EH (cell line): Measurements from ENCODE around the gene CAMKV.
"Not testable (repeated sequence)": the region's sequence is repeated elsewhere in the genome, so short reads cannot be mapped to it uniquely, and the experiment has no call there.

Experiments used
- DNase-seq: peaks from one replicate; pipeline ENCODE4 v3.0.0-alpha.2; 2015; ENCODE audit warnings: low read depth

The CAMKV gene

GRCh38 chr3:49855662-49856061 lies 14.0 kb downstream of the CAMKV start:
- DNase-seq: no peak

GRCh38 chr3:49845694-49846093 lies 24.0 kb downstream of the CAMKV start:
- DNase-seq: no peak

GRCh38 chr3:49844464-49845183 lies 25.1 kb downstream of the CAMKV start:
- DNase-seq: peak; percentile 10

- no peak for DNase-seq
These were observed 26.7 kb downstream of the CAMKV start for GRCh38 chr3:49842843-49843517.

- DNase-seq: no peak
These were observed 27.9 kb downstream of the CAMKV start for GRCh38 chr3:49841806-49842205.

GRCh38 chr3:49841126-49841696 lies 28.5 kb downstream of the CAMKV start:
- DNase-seq: peak; percentile 20

- DNase-seq: no peak
These were observed 29.3 kb downstream of the CAMKV start for GRCh38 chr3:49840388-49840787.

- peak; percentile 79 for DNase-seq
These were observed 30.4 kb downstream of the CAMKV start for GRCh38 chr3:49839193-49839809.

- DNase-seq: no peak
These were observed 38.4 kb downstream of the CAMKV start for GRCh38 chr3:49831341-49831740.

- no peak for DNase-seq
These were observed 43.7 kb downstream of the CAMKV start for GRCh38 chr3:49826016-49826415.

- not testable (repeated sequence) for DNase-seq
These were observed 46.6 kb downstream of the CAMKV start for GRCh38 chr3:49823131-49823530.

- peak; percentile 82 for DNase-seq
These were observed 56.1 kb downstream of the CAMKV start, which contains the start of gene UBA7 for GRCh38 chr3:49813497-49814174. UBA7 (minus strand) TSS chr3:49813953; CDS start chr3:49813787, 166 bp downstream.

- peak; percentile 13 for DNase-seq
These were observed 56.7 kb downstream of the CAMKV start for GRCh38 chr3:49812916-49813496.
